ENCODE measurements around the gene FBXL7.

DNA sequence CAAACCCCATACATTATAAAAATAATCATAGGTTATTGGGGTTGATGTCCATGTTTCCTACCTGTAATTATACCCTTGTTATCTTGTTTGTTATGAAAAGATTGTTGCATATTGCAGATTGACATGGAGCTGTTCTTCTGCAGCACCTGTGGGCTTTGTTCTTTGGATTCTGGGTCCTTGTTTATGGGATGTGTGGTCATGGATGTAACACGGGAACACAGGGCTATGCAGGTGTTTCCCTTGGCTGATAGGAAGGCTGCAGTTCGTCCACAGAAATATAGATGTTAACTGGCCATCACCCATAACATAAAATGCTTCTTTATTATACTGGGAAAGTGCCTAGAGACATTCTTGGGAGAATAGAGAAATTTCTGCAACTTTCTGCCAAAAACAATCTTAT, 77.9 kb downstream of the FBXL7 start:
- TF ChIP-seq POLR2A (IDR thresholded peaks at IDR 0.05; ENCODE audit: extremely low read depth, insufficient read length) = no peak
- TF ChIP-seq, protein P1, sequence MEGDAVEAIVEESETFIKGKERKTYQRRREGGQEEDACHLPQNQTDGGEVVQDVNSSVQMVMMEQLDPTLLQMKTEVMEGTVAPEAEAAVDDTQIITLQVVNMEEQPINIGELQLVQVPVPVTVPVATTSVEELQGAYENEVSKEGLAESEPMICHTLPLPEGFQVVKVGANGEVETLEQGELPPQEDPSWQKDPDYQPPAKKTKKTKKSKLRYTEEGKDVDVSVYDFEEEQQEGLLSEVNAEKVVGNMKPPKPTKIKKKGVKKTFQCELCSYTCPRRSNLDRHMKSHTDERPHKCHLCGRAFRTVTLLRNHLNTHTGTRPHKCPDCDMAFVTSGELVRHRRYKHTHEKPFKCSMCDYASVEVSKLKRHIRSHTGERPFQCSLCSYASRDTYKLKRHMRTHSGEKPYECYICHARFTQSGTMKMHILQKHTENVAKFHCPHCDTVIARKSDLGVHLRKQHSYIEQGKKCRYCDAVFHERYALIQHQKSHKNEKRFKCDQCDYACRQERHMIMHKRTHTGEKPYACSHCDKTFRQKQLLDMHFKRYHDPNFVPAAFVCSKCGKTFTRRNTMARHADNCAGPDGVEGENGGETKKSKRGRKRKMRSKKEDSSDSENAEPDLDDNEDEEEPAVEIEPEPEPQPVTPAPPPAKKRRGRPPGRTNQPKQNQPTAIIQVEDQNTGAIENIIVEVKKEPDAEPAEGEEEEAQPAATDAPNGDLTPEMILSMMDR (IDR thresholded peaks at IDR 0.05; ENCODE audit: low read depth, low read length) = no peak
- no peak for TF ChIP-seq MYC (IDR thresholded peaks at IDR 0.05; ENCODE audit: low read depth, low read length)
- TF ChIP-seq, protein P2, sequence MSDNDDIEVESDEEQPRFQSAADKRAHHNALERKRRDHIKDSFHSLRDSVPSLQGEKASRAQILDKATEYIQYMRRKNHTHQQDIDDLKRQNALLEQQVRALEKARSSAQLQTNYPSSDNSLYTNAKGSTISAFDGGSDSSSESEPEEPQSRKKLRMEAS (IDR thresholded peaks at IDR 0.05; ENCODE audit: low read depth, low read length) = no peak

All from NB4 (cell line).